Ovary (tissue), 9 donors: Measurements from ENCODE around the gene PCNT. TPM values are rescaled to one million over a fixed set of nuclear protein-coding genes. Genes with fewer than 3 reads are reported as not detected.

Experiments
- DNase-seq, 5 donors: peaks; one replicate each; pipeline ENCODE4 v3.0.0-alpha.2; 2019 to 2020
- H3K27ac ChIP-seq, 2 donors: fragments of 200-600 bp; one replicate each; pipeline versions ENCODE4 v1.5.1 to v1.8.0; 2019 to 2022
- H3K27me3 ChIP-seq: fragments of 200-600 bp; one replicate; pipeline ENCODE4 v1.8.0; 2022
- H3K36me3 ChIP-seq: fragments of 200-600 bp; sonication (generic); one replicate; pipeline ENCODE4 v1.5.1; 2019
- H3K4me1 ChIP-seq: one replicate; pipeline ENCODE4 v1.8.1; 2013; ENCODE audit warnings: mild to moderate bottlenecking, moderate library complexity; ENCODE audit not compliant: insufficient read depth
- H3K4me3 ChIP-seq: fragments of 200-600 bp; sonication (generic); one replicate; pipeline ENCODE4 v1.5.1; 2017
- H3K9me3 ChIP-seq, 2 donors: fragments of 200-600 bp in 1 of 2; sonication (generic) in 1 of 2; one replicate each; pipeline versions ENCODE4 v1.5.1 to v1.8.1; 2013 to 2019; ENCODE audit warnings: mild to moderate bottlenecking in 1 of 2, moderate library complexity in 1 of 2
- EP300 ChIP-seq: sonication (generic); formaldehyde crosslinking; IDR thresholded peaks from one replicate; pipeline ENCODE4 v1.6.1; 2017; ENCODE audit warnings: antibody characterized with exemption
- POLR2A ChIP-seq: fragments of 450-650 bp; IDR thresholded peaks from one replicate; pipeline ENCODE4 v1.6.1; 2017; ENCODE audit warnings: antibody characterized with exemption, mild to moderate bottlenecking, moderate library complexity
- WGBS, 3 donors: extraction: QIAGEN DNeasy Blood & Tissue Kit in 1 of 3; methylation state at CpG; one replicate each; pipeline versions ENCODE4 v1.1.5 to v1.1.7; 2013 to 2017; 5-methylcytosine and 5-hydroxymethylcytosine counted together
- intact Hi-C, 4 donors: fragments of 100-400 bp; cut with DNase I; formaldehyde crosslinking; loops; one replicate each; pipeline versions ENCODE4 v1.11.0 to v1.15.1; 2022 to 2023
- polyA plus RNA-seq, 2 donors: library from polyadenylated mRNA; stranded (reverse); fragments of 200-250 nt in 1 of 2; fragments of 350-450 nt in 1 of 2; fragmentation: Illumina TruSeq in 1 of 2; extraction: RNeasy Lipid Tissue Mini Kit (QIAGEN cat#74804) in 1 of 2; gene quantifications; one replicate each; pipeline ENCODE4 v1.2.3, GENCODE V29; 2013 to 2014
- total RNA-seq, 7 donors: library from RNA; depleted of rRNA in 2 of 7; stranded (reverse); fragments of >200 nt in 2 of 7; fragmentation: NEBNext Ultra II Directional in 3 of 7; extraction: Animal tissue kit (Norgen Biotek cat#: 25700) in 3 of 7; gene quantifications; one replicate each; pipeline versions ENCODE4 v1.1.0 to v1.2.4, GENCODE V29; 2016 to 2023
- TF ChIP-seq, protein P1 (sequence below), 3 donors: fragments of 450-650 bp in 2 of 3; fragments of 200-600 bp in 1 of 3; IDR thresholded peaks; one replicate each; pipeline versions ENCODE4 v1.5.1 to v1.8.0; 2016 to 2022; ENCODE audit warnings: antibody characterized with exemption in 3 of 3, mild to moderate bottlenecking in 1 of 3
- donor health status: DM: no; HTN: no; CAD: no; lungs with moderate emphysema.
- donor health status: DM: no; HTN: no; CAD: no.
- donor health status: Bipolar disorder and iron deficiency.
- donor health status: DM: yes; HTN: yes; CAD: no.
- donor health status: DM: no; HTN: no; CAD: no.
- donor health status: DM: yes; HTN: yes; CAD: no.

Gene PCNT
- total and polyA plus RNA-seq, 9 donors = 11.1 to 28.2 (median 18.6) TPM

DNA sequence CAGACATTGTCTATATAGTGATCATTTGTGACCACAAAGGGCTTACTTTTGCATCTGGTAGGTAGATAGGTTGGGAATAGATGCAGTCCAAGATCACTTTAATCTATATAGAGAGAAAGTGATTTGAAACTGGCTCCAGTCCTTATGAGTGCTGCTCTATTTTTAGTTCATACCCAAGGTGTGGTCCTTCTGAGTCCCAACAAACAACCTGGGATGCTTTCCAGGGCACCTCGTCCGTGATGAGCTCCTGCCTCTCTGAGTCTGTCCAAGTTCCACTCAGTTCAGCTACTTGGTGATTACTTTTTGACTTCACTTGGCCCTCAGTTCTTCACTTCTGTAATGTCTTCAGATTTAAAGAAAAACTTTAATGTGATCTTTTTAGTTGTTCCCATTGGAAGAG lies 155.0 kb downstream of the PCNT start:
- DNase-seq = no peak
- Histone ChIP-seq H3K27ac (no peak overlapping the region), H3K27me3 (no peaks in the 10 kb centered on the region), H3K9me3 (no peaks in the 10 kb centered on the region), H3K4me3 (no peak overlapping the region), H3K36me3 (no peaks in the 10 kb centered on the region), H3K4me1 (peaks cover 1% of the 10 kb centered on the region)
- TF ChIP-seq, protein P1, sequence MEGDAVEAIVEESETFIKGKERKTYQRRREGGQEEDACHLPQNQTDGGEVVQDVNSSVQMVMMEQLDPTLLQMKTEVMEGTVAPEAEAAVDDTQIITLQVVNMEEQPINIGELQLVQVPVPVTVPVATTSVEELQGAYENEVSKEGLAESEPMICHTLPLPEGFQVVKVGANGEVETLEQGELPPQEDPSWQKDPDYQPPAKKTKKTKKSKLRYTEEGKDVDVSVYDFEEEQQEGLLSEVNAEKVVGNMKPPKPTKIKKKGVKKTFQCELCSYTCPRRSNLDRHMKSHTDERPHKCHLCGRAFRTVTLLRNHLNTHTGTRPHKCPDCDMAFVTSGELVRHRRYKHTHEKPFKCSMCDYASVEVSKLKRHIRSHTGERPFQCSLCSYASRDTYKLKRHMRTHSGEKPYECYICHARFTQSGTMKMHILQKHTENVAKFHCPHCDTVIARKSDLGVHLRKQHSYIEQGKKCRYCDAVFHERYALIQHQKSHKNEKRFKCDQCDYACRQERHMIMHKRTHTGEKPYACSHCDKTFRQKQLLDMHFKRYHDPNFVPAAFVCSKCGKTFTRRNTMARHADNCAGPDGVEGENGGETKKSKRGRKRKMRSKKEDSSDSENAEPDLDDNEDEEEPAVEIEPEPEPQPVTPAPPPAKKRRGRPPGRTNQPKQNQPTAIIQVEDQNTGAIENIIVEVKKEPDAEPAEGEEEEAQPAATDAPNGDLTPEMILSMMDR (IDR thresholded peaks at IDR 0.05) = no peak
- 55 to 66% (median 58%) methylated on average over 2 of the region's 2 CpGs for WGBS, 3 donors
- intact Hi-C loops = no loop called here

DNA sequence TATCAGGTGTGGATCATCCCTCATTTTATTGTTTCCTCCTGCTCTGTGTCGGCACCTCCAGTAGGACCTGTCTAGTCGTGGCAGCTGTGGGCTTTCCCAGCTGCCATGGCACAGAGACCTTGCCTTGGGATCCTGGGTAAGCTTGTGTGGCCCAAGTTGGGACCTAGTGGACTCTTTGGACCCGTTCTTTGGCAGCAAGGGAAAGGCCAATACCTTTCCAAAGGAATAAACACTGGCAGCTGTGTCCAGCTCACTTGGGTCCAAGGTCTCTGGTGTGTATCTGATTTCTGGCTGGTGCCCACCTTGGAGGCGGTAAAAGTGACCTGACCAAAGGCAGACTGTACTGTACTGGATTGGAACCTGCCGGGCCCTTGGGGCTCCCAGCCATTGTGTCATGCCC lies 156.5 kb downstream of the PCNT start:
- Histone ChIP-seq H3K36me3 (no peaks in the 10 kb centered on the region), H3K27ac (no peak overlapping the region), H3K9me3 (no peaks in the 10 kb centered on the region), H3K4me3 (no peak overlapping the region), H3K4me1 (peaks cover 1% of the 10 kb centered on the region), H3K27me3 (no peaks in the 10 kb centered on the region)
- TF ChIP-seq, protein P1 (IDR thresholded peaks at IDR 0.05) = no peak
- TF ChIP-seq POLR2A (no peak), EP300 (no peak)
- intact Hi-C loops = no loop called here
- no peak for DNase-seq
- WGBS, 3 donors = 89 to 92% (median 91%) methylated on average over 5 of the region's 5 CpGs

DNA sequence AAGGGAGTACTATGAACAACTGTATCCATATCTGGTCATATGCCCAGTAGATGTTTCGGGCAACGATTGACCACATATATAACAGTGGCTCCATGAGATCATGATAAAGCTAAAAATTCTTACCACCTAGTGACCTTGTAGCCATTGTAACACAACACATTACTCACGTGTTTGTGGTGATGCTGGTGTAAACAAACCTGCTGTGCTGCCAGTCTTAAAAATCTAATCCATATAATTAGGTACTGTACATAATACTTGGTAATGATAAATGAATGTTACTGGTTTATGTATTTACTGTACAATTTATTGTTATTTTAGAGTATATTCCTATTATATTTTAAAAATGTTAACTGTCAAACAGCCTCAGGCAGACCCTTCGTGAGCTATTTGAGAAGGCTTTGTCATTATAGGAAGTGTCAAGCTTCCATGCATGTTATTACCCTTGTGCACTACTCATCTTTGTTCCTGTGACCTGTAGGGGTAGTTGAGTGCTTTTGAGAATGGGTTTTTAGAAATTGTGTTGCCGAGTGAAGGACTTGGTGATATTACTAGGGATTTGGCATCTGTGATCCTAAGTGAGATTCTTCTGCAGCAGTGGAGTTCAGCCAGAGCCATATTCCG lies 158.4 kb downstream of the PCNT start:
- TF ChIP-seq EP300 (no peak), POLR2A (no peak)
- TF ChIP-seq, protein P1 (IDR thresholded peaks at IDR 0.05) = no peak
- H3K36me3 ChIP-seq = no peaks in the 10 kb centered on the region
- WGBS, 3 donors = 86 to 91% (median 90%) methylated on average over 6 of the region's 6 CpGs

DNA sequence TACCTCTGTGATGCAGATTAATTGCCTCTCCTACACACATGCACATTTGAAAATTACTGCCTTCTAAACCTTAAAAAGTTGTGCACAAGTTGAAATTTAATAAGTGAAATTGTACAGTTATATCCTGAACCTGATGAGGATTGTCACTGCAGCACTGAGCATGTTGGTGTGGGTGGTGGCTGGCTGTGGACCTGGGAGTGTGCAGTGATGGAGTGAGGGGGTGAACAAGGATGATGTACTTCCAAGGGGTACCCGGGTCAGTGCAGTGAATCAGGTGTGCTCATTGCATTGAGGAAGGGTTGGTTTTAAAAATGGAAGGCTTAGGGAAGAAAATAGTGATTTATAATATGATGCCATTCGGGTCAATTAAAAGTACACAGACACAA lies 158.9 kb downstream of the PCNT start:
- DNase-seq = no peak
- WGBS, 3 donors = 79 to 88% (median 81%) methylated on average over 2 of the region's 2 CpGs
- no peaks in the 10 kb centered on the region for H3K9me3 ChIP-seq
- H3K27me3 ChIP-seq = no peaks in the 10 kb centered on the region
- H3K4me1 ChIP-seq = peaks cover 1% of the 10 kb centered on the region
- no peak overlapping the region for H3K4me3 ChIP-seq
- TF ChIP-seq POLR2A (no peak), EP300 (no peak)
- H3K27ac ChIP-seq = no peak overlapping the region
- no peaks in the 10 kb centered on the region for H3K36me3 ChIP-seq
- intact Hi-C loops = no loop called here

More for the DNA sequence above, 158.4 kb downstream of the PCNT start:
- intact Hi-C loops = no loop called here
- Histone ChIP-seq H3K4me1 (peaks cover 1% of the 10 kb centered on the region), H3K4me3 (no peak overlapping the region), H3K27ac (no peak overlapping the region), H3K27me3 (no peaks in the 10 kb centered on the region), H3K9me3 (no peaks in the 10 kb centered on the region)
- DNase-seq = no peak
